GM23248 (cell line): Measurements from ENCODE around the gene RPL36A. TPM values are rescaled to one million over a fixed set of nuclear protein-coding genes. Genes with fewer than 3 reads are reported as not detected.

ENCODE experiments used
- DNase-seq: peaks from one replicate; pipeline ENCODE4 v3.0.0-alpha.2; 2015
- H2AFZ ChIP-seq: fragments of 200-600 bp; sonication (generic); 2 replicates; pipeline ENCODE4 v1.6.1; 2016; ENCODE audit warnings: antibody characterized with exemption
- H3F3A ChIP-seq: fragments of 200-600 bp; sonication (generic); 2 replicates; pipeline ENCODE4 v1.6.1; 2016; ENCODE audit warnings: mild to moderate bottlenecking, antibody characterized with exemption, mixed run types; ENCODE audit not compliant: insufficient read depth
- H3K27ac ChIP-seq: fragments of 200-600 bp; sonication (generic); 2 replicates; pipeline ENCODE4 v1.5.1; 2016; ENCODE audit warnings: mild to moderate bottlenecking
- H3K27me3 ChIP-seq: fragments of 200-600 bp; sonication (generic); replicated peaks from 2 replicates; pipeline ENCODE4 v1.6.1; 2016; ENCODE audit warnings: mild to moderate bottlenecking; ENCODE audit not compliant: insufficient read depth
- H3K36me3 ChIP-seq: fragments of 200-600 bp; sonication (generic); 2 replicates; pipeline ENCODE4 v1.6.1; 2016; ENCODE audit warnings: low read depth, mild to moderate bottlenecking
- H3K4me1 ChIP-seq: fragments of 200-600 bp; sonication (generic); 2 replicates; pipeline ENCODE4 v1.6.1; 2016; ENCODE audit warnings: mild to moderate bottlenecking; ENCODE audit not compliant: insufficient read depth
- H3K4me2 ChIP-seq: fragments of 200-600 bp; sonication (generic); one replicate; pipeline ENCODE4 v1.6.1; 2016; ENCODE audit warnings: mild to moderate bottlenecking; ENCODE audit not compliant: unreplicated experiment
- H3K4me3 ChIP-seq: fragments of 200-600 bp; sonication (generic); 2 replicates; pipeline ENCODE4 v1.5.1; 2016; ENCODE audit warnings: mild to moderate bottlenecking
- H3K79me2 ChIP-seq: fragments of 200-600 bp; sonication (generic); 2 replicates; pipeline ENCODE4 v1.6.1; 2016; ENCODE audit warnings: mild to moderate bottlenecking; ENCODE audit not compliant: insufficient read depth
- H3K9ac ChIP-seq: fragments of 200-600 bp; sonication (generic); 2 replicates; pipeline ENCODE4 v1.6.1; 2016; ENCODE audit warnings: mild to moderate bottlenecking
- H3K9me2 ChIP-seq: fragments of 200-600 bp; sonication (generic); 2 replicates; pipeline ENCODE4 v1.6.1; 2016; ENCODE audit warnings: mixed run types, mild to moderate bottlenecking, moderate library complexity; ENCODE audit not compliant: insufficient read depth
- H3K9me3 ChIP-seq: fragments of 200-600 bp; sonication (generic); one replicate; pipeline ENCODE4 v1.6.1; 2017; ENCODE audit warnings: low read depth
- H4K20me1 ChIP-seq: fragments of 200-600 bp; sonication (generic); 2 replicates; pipeline ENCODE4 v1.6.0; 2016; ENCODE audit not compliant: insufficient read depth
- EZH2 ChIP-seq: fragments of 200-600 bp; sonication (generic); IDR thresholded peaks from 2 replicates; pipeline ENCODE4 v1.6.1; 2018; ENCODE audit warnings: antibody characterized with exemption, mild to moderate bottlenecking; ENCODE audit not compliant: insufficient read depth, poor library complexity, severe bottlenecking
- EZH2phosphoT487 ChIP-seq: fragments of 200-600 bp; sonication (generic); IDR thresholded peaks from 2 replicates; pipeline ENCODE4 v1.6.1; 2018; ENCODE audit warnings: antibody characterized with exemption, moderate library complexity, mild to moderate bottlenecking, low read depth; ENCODE audit not compliant: insufficient read depth
- WGBS, 2 experiments: methylation state at CpG; one replicate each; pipeline ENCODE4 v1.1.6; 2015 to 2017; ENCODE audit warnings: low lambda C conversion rate in 2 of 2, low coverage in 1 of 2; ENCODE audit errors: missing lambda C conversion rate in 2 of 2; 5-methylcytosine and 5-hydroxymethylcytosine counted together
- in situ Hi-C: fragments of 300-500 bp; cut with MboI; formaldehyde crosslinking; loops from 2 replicates; pipeline ENCODE4 v1.15.0; 2020
- polyA plus RNA-seq: library from polyadenylated mRNA; unstranded; fragments of >200 nt; fragmentation: Nextera tagmentation; extraction: Ambion mirVana; gene quantifications from 2 replicates; pipeline ENCODE4 v1.2.1, GENCODE V29; 2016
- total RNA-seq: library from RNA; depleted of rRNA; stranded (reverse); fragments of >200 nt; shearing (Covaris generic); gene quantifications from 2 replicates; pipeline ENCODE4 v1.2.3, GENCODE V29; 2014

Gene RPL36A
- total and polyA plus RNA-seq, 2 experiments from 2014 or later: 240 to 331 TPM

DNA sequence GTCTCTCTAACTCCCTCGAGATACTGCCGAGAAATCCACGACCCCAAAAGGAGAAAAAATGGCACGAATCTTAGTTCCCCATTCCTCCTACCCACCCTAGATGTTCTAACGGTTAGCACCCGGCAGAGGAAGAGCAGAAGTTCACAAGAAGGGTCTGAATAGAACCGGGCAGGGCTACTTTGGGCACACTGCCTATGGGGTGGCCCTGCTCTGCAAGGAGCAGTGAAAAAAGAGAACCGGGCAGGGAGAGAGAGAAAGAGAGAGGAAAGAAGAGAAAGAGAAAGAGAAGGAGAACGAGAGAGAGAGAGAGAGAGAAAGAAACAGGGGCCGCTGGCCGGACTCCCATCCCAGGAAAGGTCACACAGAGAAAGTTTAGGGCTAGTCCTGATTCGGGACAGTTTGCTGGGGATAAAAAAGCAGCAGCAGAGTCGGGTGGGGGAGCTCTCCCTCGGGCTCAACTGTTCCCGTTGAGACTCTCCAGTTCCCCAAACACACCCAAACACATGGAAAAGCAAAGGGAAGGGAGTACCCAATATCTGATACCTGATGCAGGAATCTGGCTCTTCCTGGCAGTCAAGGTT, 16.4 kb downstream of the RPL36A start:
- no peaks in the 10 kb centered on the region; the same call in 1 of the 2 replicates for H4K20me1 ChIP-seq
- H3K36me3 ChIP-seq: no peaks in the 10 kb centered on the region
- 1 to 4% methylated on average over 11 to 15 of the region's 15 CpGs for WGBS, 2 experiments
- no peaks in the 10 kb centered on the region for H3K9me2 ChIP-seq
- in situ Hi-C loops: loop anchor here (25.0 kb wide), 1 partner anchor 230 kb away; no protein-coding TSS in a partner anchor
- H3K4me1 ChIP-seq: 0 out of 2 replicates have a peak, but pooled peaks cover 21% of the 10 kb centered on the region
- H3K27me3 ChIP-seq: no peaks in the 10 kb centered on the region
- peak overlapping the region; percentile 100 for H3K9ac ChIP-seq
- peaks cover 67% of the 10 kb centered on the region for H3K79me2 ChIP-seq
- no peaks in the 10 kb centered on the region for H3K9me3 ChIP-seq
- no peak for TF ChIP-seq EZH2
- TF ChIP-seq EZH2phosphoT487: no peak
- H3K4me3 ChIP-seq: peak overlapping the region; percentile 93
- DNase-seq: peak; percentile 28
- H3F3A ChIP-seq: no peaks in the 10 kb centered on the region
- peak overlapping the region; percentile 98 for H3K27ac ChIP-seq
- H3K4me2 ChIP-seq: peak overlapping the region; percentile 86
- peak overlapping the region; percentile 89 for H2AFZ ChIP-seq

DNA sequence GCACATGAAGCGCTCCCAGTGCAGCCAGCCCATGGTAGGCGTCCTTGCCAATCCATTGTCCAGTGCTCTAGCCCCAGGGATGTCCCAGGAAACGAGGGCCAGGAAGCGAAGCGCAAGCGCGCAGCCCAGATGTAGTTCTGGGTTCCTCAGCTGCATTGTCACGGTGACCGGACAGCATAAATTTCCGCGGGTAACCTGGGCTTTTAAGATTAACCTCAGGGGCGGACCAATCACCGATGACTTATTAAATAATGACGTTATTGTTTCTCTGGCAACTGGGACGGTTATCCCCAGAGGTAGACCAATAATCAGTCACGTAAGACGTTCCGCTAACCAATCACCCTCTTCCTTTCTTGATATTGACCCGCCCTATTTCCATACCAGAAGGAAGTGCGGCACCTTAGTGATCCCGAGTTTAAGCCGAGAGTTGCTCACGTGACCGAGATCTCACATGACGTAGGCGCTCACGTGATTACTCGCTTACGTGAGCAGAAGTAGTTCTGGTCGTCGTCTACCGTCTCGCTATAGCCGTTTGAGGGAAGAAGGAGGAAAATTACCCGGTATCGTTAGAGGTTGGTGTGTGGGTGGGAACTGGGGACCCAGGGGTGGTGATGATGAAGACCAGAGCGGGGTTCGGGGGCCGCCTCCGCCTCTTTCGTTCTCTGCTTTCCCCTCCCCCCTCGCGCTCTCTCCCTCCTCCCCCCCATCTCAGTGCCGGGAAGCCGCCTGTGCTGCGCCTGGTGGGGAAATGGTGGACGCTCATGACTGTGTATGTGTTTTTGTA, 17.1 kb downstream of the RPL36A start, which contains the start of the genes GLA and HNRNPH2:
Gene GLA (minus strand): TSS at position 178 of the 784 bp plus-strand sequence. CDS start 22 bp downstream, at position 156.
Gene HNRNPH2 (plus strand): TSS at position 475 of the 784 bp plus-strand sequence. CDS start 3,767 bp downstream, outside the sequence.
- H3K4me3 ChIP-seq: peak within 1 kb of the TSS; percentile 93
- no peaks in the 10 kb centered on the region for H3K9me2 ChIP-seq
- H3K4me1 ChIP-seq: 0 out of 2 replicates have a peak, but pooled peaks cover 21% of the 10 kb centered on the region
- peak; percentile 96 for DNase-seq
- H3K27ac ChIP-seq: peak within 1 kb of the TSS; percentile 98
- peak within 1 kb of the TSS; percentile 100 for H3K9ac ChIP-seq
- no peaks in the 10 kb centered on the region; the same call in 1 of the 2 replicates for H4K20me1 ChIP-seq
- no peaks in the 10 kb centered on the region for H3K9me3 ChIP-seq
- no peaks in the 10 kb centered on the region for H3K27me3 ChIP-seq
- no peaks in the 10 kb centered on the region for H3F3A ChIP-seq
- peaks cover 74% of the 10 kb centered on the region for H3K79me2 ChIP-seq
- peak within 1 kb of the TSS; percentile 89 for H2AFZ ChIP-seq
- in situ Hi-C loops: loop anchor here (25.0 kb wide), 1 partner anchor 229 kb away; no protein-coding TSS in a partner anchor
- 1 to 2% methylated on average over 33 of the region's 47 CpGs for WGBS, 2 experiments
- TF ChIP-seq EZH2phosphoT487 (no peak), EZH2 (no peak)
- H3K4me2 ChIP-seq: peak within 1 kb of the TSS; percentile 99
- H3K36me3 ChIP-seq: no peaks in the 10 kb centered on the region

DNA sequence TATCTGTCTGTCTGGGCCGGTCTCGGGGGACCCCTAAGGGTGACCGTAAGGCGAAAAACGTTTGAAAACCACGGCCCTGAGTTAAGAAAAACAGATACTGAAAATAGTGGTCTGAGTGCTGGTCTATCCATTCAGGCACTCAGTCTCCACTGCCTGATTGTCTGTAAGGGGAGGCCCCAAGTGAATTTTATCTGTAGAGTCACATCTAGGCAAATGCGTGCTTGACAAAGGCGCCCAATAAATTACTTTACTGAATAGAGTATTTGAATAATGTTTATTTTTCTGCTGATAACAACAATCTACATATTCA, 17.7 kb downstream of the RPL36A start:
- H3K4me3 ChIP-seq: peak overlapping the region; percentile 93
- H3K27ac ChIP-seq: peak overlapping the region; percentile 98
- H3F3A ChIP-seq: no peaks in the 10 kb centered on the region
- TF ChIP-seq EZH2phosphoT487: no peak
- no peak for TF ChIP-seq EZH2
- no peaks in the 10 kb centered on the region for H3K9me2 ChIP-seq
- no peak overlapping the region for H2AFZ ChIP-seq
- no peaks in the 10 kb centered on the region for H3K27me3 ChIP-seq
- no peak for DNase-seq
- peaks cover 80% of the 10 kb centered on the region for H3K79me2 ChIP-seq
- no peaks in the 10 kb centered on the region for H3K9me3 ChIP-seq
- peak overlapping the region; percentile 99 for H3K4me2 ChIP-seq
- H3K9ac ChIP-seq: peak overlapping the region; percentile 100
- H4K20me1 ChIP-seq: no peaks in the 10 kb centered on the region; the same call in 1 of the 2 replicates
- 0% methylated on average over 2 to 8 of the region's 8 CpGs for WGBS, 2 experiments
- in situ Hi-C loops: loop anchor here (25.0 kb wide), 1 partner anchor 229 kb away; no protein-coding TSS in a partner anchor
- H3K36me3 ChIP-seq: no peaks in the 10 kb centered on the region
- H3K4me1 ChIP-seq: 0 out of 2 replicates have a peak, but pooled peaks cover 23% of the 10 kb centered on the region

DNA sequence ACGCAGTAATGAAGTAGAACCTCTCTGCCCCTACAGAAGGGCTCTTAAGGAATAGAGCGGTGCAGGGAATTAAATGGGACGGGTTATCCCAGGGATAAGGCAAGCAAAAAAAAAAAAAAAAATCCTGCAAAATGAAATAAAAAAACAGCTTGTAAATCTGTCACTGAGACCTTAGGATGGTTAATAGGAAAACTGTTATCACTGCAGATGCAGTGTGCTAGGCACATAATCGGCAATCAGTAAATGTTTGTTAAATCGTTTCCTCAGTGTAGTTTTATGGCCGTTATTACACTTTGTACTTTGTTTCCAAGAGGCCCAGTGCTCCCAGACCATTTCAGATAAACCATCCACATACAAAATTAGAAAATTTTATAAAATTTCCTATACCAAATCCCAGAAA, 18.2 kb downstream of the RPL36A start:
- Histone ChIP-seq H4K20me1 (no peaks in the 10 kb centered on the region; the same call in 1 of the 2 replicates), H3K27me3 (no peaks in the 10 kb centered on the region), H3K79me2 (peaks cover 85% of the 10 kb centered on the region), H3K9ac (peak overlapping the region; percentile 100), H3K9me2 (no peaks in the 10 kb centered on the region), H3F3A (0 out of 2 replicates have a peak, but pooled peaks cover 4% of the 10 kb centered on the region), H3K4me1 (0 out of 2 replicates have a peak, but pooled peaks cover 24% of the 10 kb centered on the region), H3K4me2 (peak overlapping the region; percentile 99), H3K27ac (peak overlapping the region; percentile 98), H3K9me3 (no peaks in the 10 kb centered on the region), H2AFZ (no peak overlapping the region), H3K36me3 (no peaks in the 10 kb centered on the region), H3K4me3 (peak overlapping the region; percentile 93)
- 0 to 1% methylated on average over 6 of the region's 6 CpGs for WGBS, 2 experiments
- in situ Hi-C loops: loop anchor here (25.0 kb wide), 1 partner anchor 228 kb away; no protein-coding TSS in a partner anchor
- DNase-seq: peak; percentile 40
- no peak for TF ChIP-seq EZH2
- no peak for TF ChIP-seq EZH2phosphoT487
